K562 (cell line): Measurements from ENCODE around the gene TENT5A. TPM values are rescaled to one million over a fixed set of nuclear protein-coding genes. Genes with fewer than 3 reads are reported as not detected.

Source experiments
- ARID1B ChIP-seq: fragments of 450-650 bp; IDR thresholded peaks from 2 replicates; pipeline ENCODE4 v1.6.1; 2016; ENCODE audit warnings: antibody characterized with exemption, mild to moderate bottlenecking, inconsistent platforms
- CC2D1A ChIP-seq: fragments of 450-650 bp; IDR thresholded peaks from 2 replicates; pipeline ENCODE4 v1.6.1; 2017; ENCODE audit warnings: mild to moderate bottlenecking
- CREM ChIP-seq: IDR thresholded peaks from 2 replicates; pipeline ENCODE4 v1.6.1; 2014; ENCODE audit warnings: antibody characterized with exemption, low read depth
- FOXA1 ChIP-seq: fragments of 450-650 bp; IDR thresholded peaks from 2 replicates; pipeline ENCODE4 v1.6.1; 2016; ENCODE audit warnings: mild to moderate bottlenecking, borderline replicate concordance
- PRDM10 ChIP-seq: fragments of 450-650 bp; IDR thresholded peaks from 2 replicates; pipeline ENCODE4 v1.6.1; 2018; ENCODE audit not compliant: partially characterized antibody
- PREB ChIP-seq: sonication (generic); formaldehyde crosslinking; IDR thresholded peaks from 2 replicates; pipeline ENCODE4 v1.8.1; 2023; ENCODE audit warnings: mild to moderate bottlenecking, missing genetic modification reagents
- RAD21 ChIP-seq, 2 experiments: fragments of 250-450 bp in 1 of 2; fragments of 450-650 bp in 1 of 2; sonication (Bioruptor Pico) in 1 of 2; formaldehyde crosslinking in 1 of 2; IDR thresholded peaks in 1 of 2; conservative IDR thresholded peaks in 1 of 2; 2 replicates each; pipeline versions ENCODE4 v1.4.0 to v1.8.0; 2020 to 2022; ENCODE audit warnings: mild to moderate bottlenecking in 2 of 2, moderate library complexity in 1 of 2
- SMAD2 ChIP-seq: fragments of 150-350 bp; IDR thresholded peaks from 2 replicates; pipeline ENCODE4 v1.6.1; 2014; ENCODE audit warnings: low read depth, mild to moderate bottlenecking, low read length
- SMARCB1 ChIP-seq: IDR thresholded peaks from 2 replicates; pipeline ENCODE4 v1.6.1; 2011; ENCODE audit warnings: improper control_type of control experiment, low read depth; ENCODE audit not compliant: insufficient read length
- SOX6 ChIP-seq: fragments of 450-650 bp; IDR thresholded peaks from 2 replicates; pipeline ENCODE4 v1.6.1; 2014; ENCODE audit warnings: mild to moderate bottlenecking
- TCF15 ChIP-seq: fragments of 250-450 bp; sonication (Bioruptor Pico); IDR thresholded peaks from 2 replicates; pipeline ENCODE4 v1.8.0; 2022; ENCODE audit warnings: moderate library complexity, mild to moderate bottlenecking, inconsistent platforms
- TCFL5 ChIP-seq: fragments of 250-450 bp; sonication (Bioruptor Pico); conservative IDR thresholded peaks from 2 replicates; pipeline ENCODE4 v1.6.1; 2021; ENCODE audit warnings: mild to moderate bottlenecking, moderate library complexity, matching md5 sums
- UBTF ChIP-seq, 2 experiments: IDR thresholded peaks; 2 replicates each; pipeline ENCODE4 v1.6.1; 2012; ENCODE audit warnings: improper control_type of control experiment in 2 of 2, low read depth in 2 of 2, low read length in 2 of 2, borderline replicate concordance in 1 of 2
- ZBTB26 ChIP-seq: fragments of 450-650 bp; formaldehyde crosslinking; IDR thresholded peaks from 2 replicates; pipeline ENCODE4 v1.4.0; 2022; ENCODE audit warnings: missing genetic modification characterization
- ZNF384 ChIP-seq: IDR thresholded peaks from 2 replicates; pipeline ENCODE4 v1.6.1; 2012; ENCODE audit warnings: low read depth, low read length, improper control_type of control experiment
- ZNF511 ChIP-seq: sonication (generic); formaldehyde crosslinking; IDR thresholded peaks from 2 replicates; pipeline ENCODE4 v1.8.0; 2022; ENCODE audit warnings: mild to moderate bottlenecking, missing genetic modification reagents
- ZNF77 ChIP-seq: fragments of 250-450 bp; sonication (Bioruptor Pico); IDR thresholded peaks from 2 replicates; pipeline ENCODE4 v1.5.0; 2020
- polyA plus RNA-seq, 8 experiments: library from polyadenylated mRNA; depleted of rRNA in 4 of 8; stranded (reverse) in 5 of 8; unstranded in 3 of 8; fragments of >200 nt; fragmentation: Nextera tagmentation in 2 of 8; fragmentation: Illumina TruSeq in 1 of 8; extraction: Ambion mirVana in 2 of 8; extraction: Trizol in 1 of 8; gene quantifications; 2 replicates each; pipeline versions ENCODE4 v1.2.1 to v1.2.3, GENCODE V29; 2011 to 2014; ENCODE audit warnings: inconsistent platforms in 1 of 8, missing spikeins in 1 of 8
- total RNA-seq, 7 experiments: library from RNA; depleted of rRNA in 6 of 7; stranded (reverse); fragments of >200 nt in 6 of 7; fragmentation: Illumina TruSeq in 2 of 7; extraction: Trizol in 2 of 7; gene quantifications; 2 replicates each; pipeline versions ENCODE4 v1.2.1 to v1.2.3, GENCODE V29; 2011 to 2021; ENCODE audit warnings: low replicate concordance in 1 of 7

The TENT5A gene
- total and polyA plus RNA-seq, 9 of the 15 experiments (the other 6 are each of a cell fraction or from before 2014, with no cell fraction given) = 0.77 to 2.3 (median 1.3) TPM

- no peak for TF ChIP-seq PRDM10
- no peak for TF ChIP-seq PREB (CRISPR knock-in tag)
- 0 out of 2 replicates have a peak, but pooled peaks have one; percentile 21 for TF ChIP-seq ARID1B
- TF ChIP-seq CREM = 0 out of 2 replicates have a peak, but pooled peaks have one; percentile 11
- no peak for TF ChIP-seq SMAD2
- TF ChIP-seq ZNF384 = no peak
- no peak for TF ChIP-seq SMARCB1
- no peak for TF ChIP-seq ZNF77 (CRISPR knock-in tag)
- TF ChIP-seq FOXA1 = no peak
- TF ChIP-seq SOX6 = no peak
- 0 out of 4 replicates have a peak, but pooled peaks of 1 of the 2 experiments have one; percentile 20 for TF ChIP-seq UBTF (IDR thresholded peaks at IDR 0.05; ENCODE audit: borderline replicate concordance in 1 of 2, low read depth in 2 of 2, low read length in 2 of 2)
- TF ChIP-seq RAD21 (CRISPR knock-in tag; conservative IDR thresholded peaks at IDR 0.05 in 1 of 2, IDR thresholded peaks at IDR 0.05 in 1 of 2) = peak; percentile 74 to 82
- peak; percentile 41; the same call in 1 of the 2 replicates for TF ChIP-seq CC2D1A
- no peak for TF ChIP-seq TCFL5 (CRISPR knock-in tag)
- no peak for TF ChIP-seq TCF15
- no peak for TF ChIP-seq ZBTB26
- TF ChIP-seq ZNF511 (CRISPR knock-in tag) = no peak
These were observed 1.5 kb upstream of the TENT5A start (continued) for GRCh38 chr6:81753711-81754577.
